ENCODE results near the gene MMP14. TPM values are rescaled to one million over a fixed set of nuclear protein-coding genes. Genes with fewer than 3 reads are reported as not detected.
"Not testable (repeated sequence)": the region's sequence is repeated elsewhere in the genome, so short reads cannot be mapped to it uniquely, and the experiment has no call there.

The MMP14 gene
- total RNA-seq, 1 donor from 2014 or later: 295 TPM

DNA sequence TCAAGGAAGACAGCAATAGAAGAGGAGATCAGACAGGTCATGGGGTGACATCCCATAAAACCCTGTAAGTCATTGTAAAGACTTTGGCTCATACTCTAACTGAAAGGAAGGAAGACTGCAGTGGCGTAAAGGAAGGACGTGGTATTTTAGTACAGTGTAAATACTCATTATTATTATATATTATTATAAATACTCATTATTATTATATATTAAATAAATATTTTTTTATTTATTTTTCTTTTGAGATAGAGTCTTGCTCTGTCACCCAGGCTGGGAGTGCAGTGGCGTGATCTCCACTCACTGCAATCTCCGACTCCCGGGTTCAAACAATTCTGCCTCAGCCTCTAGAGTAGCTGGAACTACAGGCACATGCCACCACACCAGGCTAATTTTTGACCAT lies 20.0 kb downstream of the MMP14 start:
- DNase-seq (ENCODE audit: low read depth, low spot score): no peak

DNA sequence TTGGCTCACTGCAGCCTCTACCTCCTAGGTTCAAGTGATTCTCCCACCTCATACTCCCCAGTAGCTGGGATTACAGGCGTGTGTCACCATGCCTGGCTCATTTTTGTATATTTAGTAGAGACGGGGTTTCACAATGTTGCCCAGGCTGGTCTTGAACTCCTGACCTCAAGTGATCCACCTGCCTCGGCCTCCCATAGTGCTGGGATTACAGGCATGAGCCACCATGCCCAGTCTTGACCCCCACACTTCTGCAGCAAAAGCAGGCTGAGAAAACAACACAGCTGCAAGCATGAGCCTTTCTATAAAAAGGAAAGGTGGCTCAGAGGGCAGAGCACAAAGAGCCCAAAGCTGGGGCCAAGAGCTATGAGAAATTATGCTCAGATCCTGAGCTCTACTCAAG lies 24.0 kb downstream of the MMP14 start:
- DNase-seq (ENCODE audit: low read depth, low spot score): not testable (repeated sequence)

- no peak for DNase-seq (ENCODE audit: low read depth, low spot score)
Measured at GRCh38 chr14:22861651-22862050, 25.3 kb downstream of the MMP14 start.

GRCh38 chr14:22864979-22865378 lies 28.6 kb downstream of the MMP14 start:
- no peak for DNase-seq (ENCODE audit: low read depth, low spot score)

DNA sequence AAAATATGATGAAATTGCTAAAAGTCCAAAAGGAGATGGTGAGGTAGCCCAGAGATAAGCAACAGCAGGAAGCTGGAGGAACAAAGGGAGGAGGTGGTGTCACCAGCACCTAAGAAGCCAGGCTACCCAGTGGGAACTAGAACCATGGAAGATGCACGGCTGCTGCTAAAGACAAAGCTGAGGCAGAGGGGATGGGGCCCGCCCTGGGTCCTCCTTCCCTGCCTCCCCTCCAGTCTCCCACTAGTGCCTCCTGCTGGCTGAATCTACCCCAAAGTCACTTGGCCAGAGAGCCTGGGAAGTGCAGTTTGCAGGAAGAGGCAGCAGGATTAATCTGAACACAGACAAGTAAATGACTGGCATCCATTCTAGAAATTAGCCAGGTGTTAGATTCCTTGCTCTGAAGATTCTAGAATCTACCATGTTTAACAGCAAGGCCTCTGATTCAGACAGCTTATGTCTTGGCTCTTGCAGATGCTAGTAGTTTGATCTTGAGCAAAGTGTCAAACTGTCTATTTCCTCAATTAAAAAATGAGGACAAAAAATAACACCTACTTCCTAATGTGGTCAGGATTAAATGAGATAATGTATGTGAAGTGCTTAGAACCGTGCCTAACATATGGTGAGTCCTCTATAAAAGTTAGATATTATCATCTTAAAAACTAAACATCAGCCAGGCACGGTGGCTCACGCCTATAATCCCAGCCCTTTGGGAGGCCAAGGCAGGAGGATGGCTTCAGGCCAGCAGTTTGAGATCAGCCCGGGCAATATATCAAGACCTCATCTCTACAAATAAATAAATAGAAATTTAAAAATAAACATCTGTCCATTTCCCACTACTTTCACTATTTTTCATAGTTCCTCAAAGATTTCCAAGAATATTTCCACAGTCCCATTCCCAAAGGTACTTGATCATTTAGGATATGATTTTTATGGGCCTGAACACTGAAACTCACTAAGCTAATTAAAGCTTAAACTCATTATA lies 29.3 kb downstream of the MMP14 start:
- no peak for DNase-seq (ENCODE audit: low read depth, low spot score)

GRCh38 chr14:22866874-22867273 lies 30.5 kb downstream of the MMP14 start:
- DNase-seq (ENCODE audit: low read depth, low spot score): no peak

- DNase-seq (ENCODE audit: low read depth, low spot score): no peak
Measured at GRCh38 chr14:22870811-22871223, 34.4 kb downstream of the MMP14 start.

- DNase-seq (ENCODE audit: low read depth, low spot score): peak; percentile 64
Measured at GRCh38 chr14:22871224-22872032, 35.0 kb downstream of the MMP14 start, which contains the start of gene LRP10. Gene LRP10, plus strand, starts transcription at chr14:22871740. Its CDS starts 564 bp downstream, at chr14:22872304.

- no peak for DNase-seq (ENCODE audit: low read depth, low spot score)
Measured at GRCh38 chr14:22872033-22872832, 35.8 kb downstream of the MMP14 start.

- no peak for DNase-seq (ENCODE audit: low read depth, low spot score)
Measured at GRCh38 chr14:22872833-22873520, 36.6 kb downstream of the MMP14 start.

DNA sequence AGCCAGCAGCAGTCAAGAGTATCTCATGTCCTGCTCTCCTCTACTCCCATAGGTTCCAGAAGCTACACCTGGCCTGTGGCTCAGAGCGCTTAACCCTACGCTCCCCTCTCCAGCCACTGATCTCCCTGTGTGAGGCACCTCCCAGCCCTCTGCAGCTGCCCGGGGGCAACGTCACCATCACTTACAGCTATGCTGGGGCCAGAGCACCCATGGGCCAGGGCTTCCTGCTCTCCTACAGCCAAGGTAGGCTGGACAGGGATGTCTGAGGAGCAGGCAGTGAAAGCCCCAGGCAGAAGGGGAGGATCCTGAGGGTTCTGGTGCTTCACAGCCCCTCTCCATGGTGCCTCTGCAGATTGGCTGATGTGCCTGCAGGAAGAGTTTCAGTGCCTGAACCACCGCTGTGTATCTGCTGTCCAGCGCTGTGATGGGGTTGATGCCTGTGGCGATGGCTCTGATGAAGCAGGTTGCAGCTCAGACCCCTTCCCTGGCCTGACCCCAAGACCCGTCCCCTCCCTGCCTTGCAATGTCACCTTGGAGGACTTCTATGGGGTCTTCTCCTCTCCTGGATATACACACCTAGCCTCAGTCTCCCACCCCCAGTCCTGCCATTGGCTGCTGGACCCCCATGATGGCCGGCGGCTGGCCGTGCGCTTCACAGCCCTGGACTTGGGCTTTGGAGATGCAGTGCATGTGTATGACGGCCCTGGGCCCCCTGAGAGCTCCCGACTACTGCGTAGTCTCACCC lies 38.8 kb downstream of the MMP14 start:
- no peak for DNase-seq (ENCODE audit: low read depth, low spot score)

- no peak for DNase-seq (ENCODE audit: low read depth, low spot score)
Measured at GRCh38 chr14:22875748-22876319, 39.4 kb downstream of the MMP14 start.

DNA sequence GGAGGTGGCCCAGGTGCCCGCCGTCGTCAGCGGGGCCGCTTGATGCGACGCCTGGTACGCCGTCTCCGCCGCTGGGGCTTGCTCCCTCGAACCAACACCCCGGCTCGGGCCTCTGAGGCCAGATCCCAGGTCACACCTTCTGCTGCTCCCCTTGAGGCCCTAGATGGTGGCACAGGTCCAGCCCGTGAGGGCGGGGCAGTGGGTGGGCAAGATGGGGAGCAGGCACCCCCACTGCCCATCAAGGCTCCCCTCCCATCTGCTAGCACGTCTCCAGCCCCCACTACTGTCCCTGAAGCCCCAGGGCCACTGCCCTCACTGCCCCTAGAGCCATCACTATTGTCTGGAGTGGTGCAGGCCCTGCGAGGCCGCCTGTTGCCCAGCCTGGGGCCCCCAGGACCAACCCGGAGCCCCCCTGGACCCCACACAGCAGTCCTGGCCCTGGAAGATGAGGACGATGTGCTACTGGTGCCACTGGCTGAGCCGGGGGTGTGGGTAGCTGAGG lies 40.7 kb downstream of the MMP14 start:
- no peak for DNase-seq (ENCODE audit: low read depth, low spot score)

- no peak for DNase-seq (ENCODE audit: low read depth, low spot score)
Measured at GRCh38 chr14:22878271-22879246, 42.2 kb downstream of the MMP14 start.

DNA sequence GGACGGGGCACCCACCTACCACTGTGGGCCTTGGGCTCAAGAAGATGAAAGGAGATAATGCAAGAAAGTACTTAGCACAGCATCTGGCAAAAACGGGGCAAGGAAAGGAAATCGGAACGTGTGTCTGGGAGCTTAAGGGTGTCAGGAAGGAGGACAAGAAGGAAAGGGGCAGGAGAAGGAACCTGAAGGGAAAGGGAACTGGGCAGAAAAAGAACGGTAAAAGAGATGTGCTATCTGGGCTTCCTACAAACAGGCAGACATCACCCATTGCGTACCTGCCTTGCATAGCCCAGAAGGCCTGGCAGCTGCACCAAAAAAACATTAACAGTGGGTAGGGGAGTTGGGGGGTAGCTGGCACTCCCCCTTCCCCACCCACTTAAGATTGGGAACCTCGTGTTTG lies 45.7 kb downstream of the MMP14 start:
- DNase-seq (ENCODE audit: low read depth, low spot score): no peak

DNA sequence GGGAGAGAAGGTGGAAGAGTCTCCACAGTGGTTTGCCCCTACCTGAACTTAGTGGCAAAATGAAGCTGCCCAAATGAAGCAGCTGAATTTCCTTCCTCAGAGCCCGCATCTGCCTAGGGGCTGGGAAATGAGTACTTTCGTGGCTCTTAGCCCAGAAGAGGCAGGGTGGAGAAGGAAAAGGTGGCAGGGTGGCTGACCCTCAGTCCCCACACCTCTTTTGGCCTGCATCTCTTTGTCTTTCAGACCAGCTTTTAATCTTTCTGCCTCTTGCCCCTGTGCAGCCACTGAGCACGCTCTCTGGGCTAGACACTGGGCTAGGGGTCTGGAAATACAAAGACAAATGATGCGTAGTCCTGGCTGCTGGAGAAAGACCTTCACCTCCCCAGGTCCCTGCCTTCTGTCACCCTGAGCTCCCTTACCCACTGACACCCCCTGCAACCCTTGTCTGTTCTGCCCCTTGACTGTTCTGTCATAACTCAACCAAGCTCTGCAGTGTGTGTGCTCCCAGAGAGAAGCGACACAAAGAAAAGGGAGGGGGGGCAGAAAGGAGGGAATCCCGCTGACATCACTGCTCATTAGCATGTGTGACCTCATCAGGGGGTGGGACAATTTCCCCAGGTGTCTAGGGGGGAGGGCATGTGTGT lies 46.3 kb downstream of the MMP14 start:
- no peak for DNase-seq (ENCODE audit: low read depth, low spot score)

DNA sequence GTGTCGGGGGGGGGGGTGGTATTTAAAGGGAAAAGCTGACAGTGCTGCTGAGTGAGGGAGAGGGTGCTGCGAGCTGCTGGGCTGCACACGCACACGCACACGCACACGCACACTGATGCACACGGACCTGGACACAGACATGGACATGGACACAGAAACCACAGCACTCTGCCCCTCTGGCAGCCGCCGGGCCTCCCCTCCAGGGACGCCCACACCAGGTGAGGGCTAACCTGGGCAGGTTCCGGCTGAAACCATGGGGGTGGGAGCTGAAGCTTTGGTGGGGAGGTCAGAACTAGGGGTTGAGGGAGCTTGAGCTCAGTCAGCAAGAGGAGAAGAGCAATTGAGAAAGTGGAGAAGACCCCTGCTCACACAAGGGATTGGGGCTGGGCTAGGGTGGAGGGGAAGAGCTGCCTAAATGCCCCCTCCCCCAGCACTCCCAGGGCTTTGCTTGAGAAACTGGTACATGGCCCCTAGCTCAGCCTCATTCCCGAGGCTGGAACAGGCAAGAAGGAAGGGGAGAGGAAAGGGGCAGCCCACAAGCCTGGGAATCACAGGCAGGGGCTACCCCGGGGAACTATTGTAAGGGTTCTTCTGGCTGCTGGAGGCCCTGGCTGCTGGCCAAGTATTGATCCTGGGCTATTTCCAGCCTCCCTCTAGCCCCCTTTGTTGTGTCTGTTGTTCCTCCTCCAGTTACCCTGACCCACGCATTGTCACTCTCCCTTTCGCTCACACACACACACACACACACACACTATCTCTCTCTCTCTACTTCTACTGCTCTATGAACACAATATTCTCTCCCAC lies 47.0 kb downstream of the MMP14 start, which contains the start of gene REM2:
Gene REM2 (plus strand): TSS at position 50 of the 804 bp plus-strand sequence. CDS start 66 bp downstream, at position 116.
- no peak for DNase-seq (ENCODE audit: low read depth, low spot score)

Measured in pulmonary artery endothelial cell (primary cell).